GM18505 (cell line): ENCODE results near the gene LRRC4B.
"Not testable (repeated sequence)": the region's sequence is repeated elsewhere in the genome, so short reads cannot be mapped to it uniquely, and the experiment has no call there.

ENCODE experiments used
- ATAC-seq: cut with Tn5 transposase; IDR thresholded peaks from one replicate; pipeline ENCODE4 v1.9.1; 2021; ENCODE audit not compliant: unreplicated experiment
- POLR2A ChIP-seq: IDR thresholded peaks from 4 replicates; pipeline ENCODE4 v1.6.1; 2011; ENCODE audit warnings: borderline replicate concordance; ENCODE audit not compliant: insufficient read depth, insufficient read length; ENCODE audit errors: extremely low read depth

LRRC4B gene

GRCh38 chr19:50481351-50482149 lies 86.7 kb downstream of the LRRC4B start:
- no peak for ATAC-seq
- no peak for TF ChIP-seq POLR2A

- TF ChIP-seq POLR2A, result no peak
- no peak for ATAC-seq
These were observed 87.7 kb downstream of the LRRC4B start for GRCh38 chr19:50480281-50481111.

- no peak for TF ChIP-seq POLR2A
- no peak for ATAC-seq
These were observed 88.4 kb downstream of the LRRC4B start for GRCh38 chr19:50479761-50480251.

- ATAC-seq, result no peak
- no peak for TF ChIP-seq POLR2A
These were observed 89.1 kb downstream of the LRRC4B start for GRCh38 chr19:50478901-50479715.

- TF ChIP-seq POLR2A, result no peak
- no peak for ATAC-seq
These were observed 90.3 kb downstream of the LRRC4B start for GRCh38 chr19:50477751-50478515.

- ATAC-seq, result no peak
- TF ChIP-seq POLR2A, result no peak
These were observed 91.4 kb downstream of the LRRC4B start for GRCh38 chr19:50476907-50477238.

- TF ChIP-seq POLR2A, result peak; percentile 98
- ATAC-seq, result peak; percentile 83
These were observed 91.9 kb downstream of the LRRC4B start, which contains the start of the genes EMC10 and GARIN5A for GRCh38 chr19:50476224-50476906. TSS of gene EMC10 (plus strand) at chr19:50476507. CDS start at chr19:50476545, 38 bp downstream. TSS of gene GARIN5A (minus strand) at chr19:50476848. CDS start at chr19:50476388, 460 bp downstream.

GRCh38 chr19:50475736-50476223 lies 92.5 kb downstream of the LRRC4B start:
- no peak for TF ChIP-seq POLR2A
- peak; percentile 22 for ATAC-seq

- ATAC-seq, result no peak
- no peak for TF ChIP-seq POLR2A
These were observed 93.1 kb downstream of the LRRC4B start for GRCh38 chr19:50475101-50475568.

- not testable (repeated sequence) for ATAC-seq
These were observed 94.9 kb downstream of the LRRC4B start for GRCh38 chr19:50473336-50473735.

GRCh38 chr19:50468818-50469217 lies 99.4 kb downstream of the LRRC4B start:
- TF ChIP-seq POLR2A, result no peak
- ATAC-seq, result no peak

GRCh38 chr19:50467566-50467965 lies 100.7 kb downstream of the LRRC4B start:
- ATAC-seq, result no peak
- no peak for TF ChIP-seq POLR2A
